ENCODE measurements around the gene PTPA.

DNA sequence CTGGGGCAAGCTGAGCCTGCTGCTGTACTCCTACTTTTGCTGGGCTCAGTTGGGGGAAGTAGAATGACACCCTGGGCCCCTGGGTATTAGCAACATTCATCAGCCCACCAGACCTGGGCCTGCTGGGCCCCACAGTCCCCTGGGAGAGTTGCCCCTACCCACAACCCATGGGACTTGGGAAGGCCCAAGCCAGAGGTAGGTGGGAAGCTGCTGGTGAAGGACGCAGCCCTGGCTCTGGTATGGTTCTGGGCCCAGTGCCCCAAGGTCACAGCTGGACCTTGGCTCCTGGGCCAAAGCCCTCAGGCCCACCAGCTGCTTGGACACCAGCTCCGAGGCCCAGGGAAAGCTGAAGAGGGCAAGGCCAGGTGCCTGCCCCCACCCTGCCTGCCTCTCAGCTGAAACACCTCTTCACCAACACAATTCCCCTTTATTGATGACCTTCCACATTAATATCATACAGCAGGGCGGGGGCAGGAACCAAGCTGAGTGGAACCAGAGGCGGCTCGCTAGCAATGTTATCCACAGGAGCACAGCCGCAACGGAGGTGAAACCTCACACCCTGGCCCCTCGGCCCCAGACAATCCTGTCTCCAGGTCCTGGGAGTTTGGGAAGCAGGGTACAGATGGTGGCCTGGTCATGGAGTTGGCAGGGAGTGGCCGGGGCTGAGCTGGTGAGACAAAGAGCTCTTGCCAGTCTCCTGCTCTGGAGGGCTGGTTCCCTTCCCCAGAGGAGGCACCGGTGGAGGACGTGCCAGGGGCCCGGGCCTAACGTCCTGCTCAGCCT, 16.6 kb upstream of the PTPA start:
- TF ChIP-seq SMC3 (conservative IDR thresholded peaks at IDR 0.05; ENCODE audit: poor library complexity) (no peak), RAD21 (conservative IDR thresholded peaks at IDR 0.05) (no peak), EP300 (conservative IDR thresholded peaks at IDR 0.05; ENCODE audit: poor library complexity, severe bottlenecking) (no peak), REST (IDR thresholded peaks at IDR 0.05; ENCODE audit: borderline replicate concordance) (no peak), EZH2 (IDR thresholded peaks at IDR 0.05; ENCODE audit: borderline replicate concordance, insufficient read depth, low read length, poor library complexity, severe bottlenecking) (no peak), POLR2AphosphoS5 (IDR thresholded peaks at IDR 0.05) (no peak), TAF1 (IDR thresholded peaks at IDR 0.05; ENCODE audit: low read depth) (no peak), MXI1 (conservative IDR thresholded peaks at IDR 0.05; ENCODE audit: poor library complexity, severe bottlenecking) (no peak)
- TF ChIP-seq, protein P1, sequence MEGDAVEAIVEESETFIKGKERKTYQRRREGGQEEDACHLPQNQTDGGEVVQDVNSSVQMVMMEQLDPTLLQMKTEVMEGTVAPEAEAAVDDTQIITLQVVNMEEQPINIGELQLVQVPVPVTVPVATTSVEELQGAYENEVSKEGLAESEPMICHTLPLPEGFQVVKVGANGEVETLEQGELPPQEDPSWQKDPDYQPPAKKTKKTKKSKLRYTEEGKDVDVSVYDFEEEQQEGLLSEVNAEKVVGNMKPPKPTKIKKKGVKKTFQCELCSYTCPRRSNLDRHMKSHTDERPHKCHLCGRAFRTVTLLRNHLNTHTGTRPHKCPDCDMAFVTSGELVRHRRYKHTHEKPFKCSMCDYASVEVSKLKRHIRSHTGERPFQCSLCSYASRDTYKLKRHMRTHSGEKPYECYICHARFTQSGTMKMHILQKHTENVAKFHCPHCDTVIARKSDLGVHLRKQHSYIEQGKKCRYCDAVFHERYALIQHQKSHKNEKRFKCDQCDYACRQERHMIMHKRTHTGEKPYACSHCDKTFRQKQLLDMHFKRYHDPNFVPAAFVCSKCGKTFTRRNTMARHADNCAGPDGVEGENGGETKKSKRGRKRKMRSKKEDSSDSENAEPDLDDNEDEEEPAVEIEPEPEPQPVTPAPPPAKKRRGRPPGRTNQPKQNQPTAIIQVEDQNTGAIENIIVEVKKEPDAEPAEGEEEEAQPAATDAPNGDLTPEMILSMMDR (IDR thresholded peaks at IDR 0.05; ENCODE audit: poor library complexity, severe bottlenecking), result no peak
